Measurements from ENCODE around the gene LHX1. TPM values are rescaled to one million over a fixed set of nuclear protein-coding genes. Genes with fewer than 3 reads are reported as not detected.

LHX1 gene
- total RNA-seq, 1 donor from 2014 or later = 2.6 TPM

DNA sequence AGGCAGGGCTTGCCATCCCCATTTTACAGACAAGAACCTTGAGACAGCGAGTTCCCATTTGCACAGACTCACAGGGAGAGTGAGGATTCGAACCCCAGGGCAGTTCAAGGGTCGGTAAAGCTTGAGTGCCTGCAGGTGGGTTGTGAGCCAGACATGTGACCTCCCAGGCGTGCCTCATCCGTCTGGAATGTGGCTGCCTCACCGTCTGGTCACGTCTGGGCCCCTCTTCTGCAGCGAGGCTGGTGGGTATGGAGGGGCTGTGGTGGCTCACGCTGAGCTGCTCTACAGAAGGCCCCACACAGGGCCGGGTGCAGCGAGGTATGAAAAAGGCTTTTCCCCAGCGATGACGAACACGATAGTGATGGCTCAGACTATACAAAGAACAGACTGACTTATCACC, 35.8 kb upstream of the LHX1 start:
- Mint-ChIP-seq H3K4me1 (ENCODE audit: low read depth, unreplicated experiment) (no peaks in the 10 kb centered on the region), H3K27ac (ENCODE audit: unreplicated experiment) (no peak overlapping the region), H3K36me3 (ENCODE audit: unreplicated experiment) (no peaks in the 10 kb centered on the region), H3K4me3 (ENCODE audit: unreplicated experiment) (no peak overlapping the region), H3K9me3 (ENCODE audit: unreplicated experiment) (no peaks in the 10 kb centered on the region), H3K27me3 (ENCODE audit: unreplicated experiment) (peaks cover 3% of the 10 kb centered on the region)
- TF ChIP-seq, protein P1, sequence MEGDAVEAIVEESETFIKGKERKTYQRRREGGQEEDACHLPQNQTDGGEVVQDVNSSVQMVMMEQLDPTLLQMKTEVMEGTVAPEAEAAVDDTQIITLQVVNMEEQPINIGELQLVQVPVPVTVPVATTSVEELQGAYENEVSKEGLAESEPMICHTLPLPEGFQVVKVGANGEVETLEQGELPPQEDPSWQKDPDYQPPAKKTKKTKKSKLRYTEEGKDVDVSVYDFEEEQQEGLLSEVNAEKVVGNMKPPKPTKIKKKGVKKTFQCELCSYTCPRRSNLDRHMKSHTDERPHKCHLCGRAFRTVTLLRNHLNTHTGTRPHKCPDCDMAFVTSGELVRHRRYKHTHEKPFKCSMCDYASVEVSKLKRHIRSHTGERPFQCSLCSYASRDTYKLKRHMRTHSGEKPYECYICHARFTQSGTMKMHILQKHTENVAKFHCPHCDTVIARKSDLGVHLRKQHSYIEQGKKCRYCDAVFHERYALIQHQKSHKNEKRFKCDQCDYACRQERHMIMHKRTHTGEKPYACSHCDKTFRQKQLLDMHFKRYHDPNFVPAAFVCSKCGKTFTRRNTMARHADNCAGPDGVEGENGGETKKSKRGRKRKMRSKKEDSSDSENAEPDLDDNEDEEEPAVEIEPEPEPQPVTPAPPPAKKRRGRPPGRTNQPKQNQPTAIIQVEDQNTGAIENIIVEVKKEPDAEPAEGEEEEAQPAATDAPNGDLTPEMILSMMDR (IDR thresholded peaks at IDR 0.05; ENCODE audit: partially characterized antibody, unreplicated experiment) = no peak
- no peak for DNase-seq

DNA sequence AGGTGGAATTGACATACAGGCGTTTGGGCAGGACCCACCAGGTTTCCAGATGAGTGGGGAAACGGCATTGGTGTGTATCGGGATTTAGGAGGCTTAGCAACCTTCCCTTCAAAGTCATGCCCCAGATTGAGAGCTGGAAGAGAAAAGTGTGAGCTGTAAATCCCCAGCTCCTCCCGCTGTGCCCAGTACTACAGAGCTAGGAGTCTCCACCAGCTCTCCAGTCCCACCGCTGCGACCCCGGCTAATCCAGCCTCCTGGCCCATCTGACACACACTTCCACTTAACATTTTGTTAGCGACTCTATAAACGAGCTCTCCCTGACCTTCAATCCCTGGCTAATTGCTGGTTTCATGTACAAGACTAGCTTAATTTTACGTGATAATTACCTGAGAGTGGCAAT, 29.9 kb upstream of the LHX1 start:
- no peak for DNase-seq
- no peak overlapping the region for H3K27ac Mint-ChIP-seq (ENCODE audit: unreplicated experiment)
- H3K9me3 Mint-ChIP-seq (ENCODE audit: unreplicated experiment) = peaks cover 1% of the 10 kb centered on the region
- H3K27me3 Mint-ChIP-seq (ENCODE audit: unreplicated experiment) = peaks cover 4% of the 10 kb centered on the region
- no peaks in the 10 kb centered on the region for H3K4me1 Mint-ChIP-seq (ENCODE audit: low read depth, unreplicated experiment)
- TF ChIP-seq, protein P1 (IDR thresholded peaks at IDR 0.05; ENCODE audit: partially characterized antibody, unreplicated experiment) = no peak
- H3K36me3 Mint-ChIP-seq (ENCODE audit: unreplicated experiment) = no peaks in the 10 kb centered on the region
- no peak overlapping the region for H3K4me3 Mint-ChIP-seq (ENCODE audit: unreplicated experiment)

DNA sequence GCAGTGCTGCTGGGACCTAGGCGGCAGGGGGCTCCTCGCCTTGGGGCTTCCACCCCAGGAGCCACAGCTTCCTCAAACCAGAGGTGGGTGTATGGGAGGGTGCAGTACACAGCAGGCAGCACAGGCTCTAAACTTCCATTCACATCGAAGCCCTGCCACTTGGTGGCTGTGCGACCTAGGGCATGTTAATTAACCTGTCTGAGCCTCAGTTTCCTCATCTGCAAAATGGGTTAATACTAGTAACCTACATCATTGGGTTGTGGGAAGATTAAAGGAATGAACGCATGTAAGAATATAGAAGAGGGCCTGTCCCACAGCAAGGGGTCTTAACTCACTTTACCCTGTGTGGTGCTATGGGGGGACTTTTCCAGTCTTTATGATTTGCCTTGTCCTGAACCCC, 26.8 kb upstream of the LHX1 start:
- no peak for DNase-seq
- H3K9me3 Mint-ChIP-seq (ENCODE audit: unreplicated experiment) = peaks cover 1% of the 10 kb centered on the region
- H3K4me1 Mint-ChIP-seq (ENCODE audit: low read depth, unreplicated experiment) = no peaks in the 10 kb centered on the region
- peaks cover 6% of the 10 kb centered on the region for H3K27me3 Mint-ChIP-seq (ENCODE audit: unreplicated experiment)
- TF ChIP-seq, protein P1 (IDR thresholded peaks at IDR 0.05; ENCODE audit: partially characterized antibody, unreplicated experiment) = no peak
- H3K27ac Mint-ChIP-seq (ENCODE audit: unreplicated experiment) = no peak overlapping the region
- no peaks in the 10 kb centered on the region for H3K36me3 Mint-ChIP-seq (ENCODE audit: unreplicated experiment)
- no peak overlapping the region for H3K4me3 Mint-ChIP-seq (ENCODE audit: unreplicated experiment)

DNA sequence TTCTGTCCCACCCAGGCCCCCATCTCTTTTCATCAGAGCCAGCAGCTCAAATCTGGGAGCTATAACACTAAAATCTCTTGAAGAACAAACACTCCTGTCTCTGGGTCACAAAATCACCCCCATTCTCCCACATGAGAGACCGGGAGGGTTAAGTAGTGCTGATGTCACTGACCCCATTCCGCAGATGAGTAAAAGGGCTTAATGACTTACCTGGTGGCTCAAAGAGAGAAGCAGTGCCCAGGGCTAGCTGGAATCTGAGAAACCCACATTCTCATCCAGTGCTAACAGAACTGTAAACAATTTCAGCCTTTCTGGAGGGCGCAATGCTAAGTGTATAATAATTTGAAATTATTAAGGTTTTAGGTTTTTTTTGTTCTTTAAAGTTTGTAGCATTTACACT, 26.3 kb upstream of the LHX1 start:
- no peaks in the 10 kb centered on the region for H3K4me1 Mint-ChIP-seq (ENCODE audit: low read depth, unreplicated experiment)
- TF ChIP-seq, protein P1 (IDR thresholded peaks at IDR 0.05; ENCODE audit: partially characterized antibody, unreplicated experiment) = no peak
- no peak overlapping the region for H3K4me3 Mint-ChIP-seq (ENCODE audit: unreplicated experiment)

DNA sequence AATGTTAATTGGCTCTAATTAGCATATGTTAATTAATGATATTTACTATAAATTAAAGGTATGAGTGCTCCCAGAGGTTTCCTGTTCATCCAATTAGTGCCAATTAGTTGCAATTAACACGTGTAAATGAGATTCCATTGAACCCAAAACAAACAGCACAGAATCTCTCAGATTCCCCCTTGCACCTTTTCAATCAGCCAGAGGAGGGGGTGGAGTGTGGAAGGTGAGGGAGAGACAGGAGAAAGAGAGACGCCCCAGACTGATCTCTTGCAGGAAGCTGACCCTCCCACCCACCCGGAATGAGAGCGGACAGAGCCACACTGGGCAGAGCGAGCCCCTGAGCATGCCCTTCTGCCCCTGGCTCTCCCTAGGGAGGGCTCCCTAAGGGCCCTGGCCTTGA, 24.1 kb upstream of the LHX1 start:
- H3K27ac Mint-ChIP-seq (ENCODE audit: unreplicated experiment) = no peak overlapping the region
- peaks cover 6% of the 10 kb centered on the region for H3K27me3 Mint-ChIP-seq (ENCODE audit: unreplicated experiment)
- TF ChIP-seq, protein P1 (IDR thresholded peaks at IDR 0.05; ENCODE audit: partially characterized antibody, unreplicated experiment) = no peak
- H3K4me1 Mint-ChIP-seq (ENCODE audit: low read depth, unreplicated experiment) = no peaks in the 10 kb centered on the region
- no peaks in the 10 kb centered on the region for H3K36me3 Mint-ChIP-seq (ENCODE audit: unreplicated experiment)
- H3K4me3 Mint-ChIP-seq (ENCODE audit: unreplicated experiment) = no peak overlapping the region
- DNase-seq = no peak
- peaks cover 1% of the 10 kb centered on the region for H3K9me3 Mint-ChIP-seq (ENCODE audit: unreplicated experiment)

More for the DNA sequence above, 26.3 kb upstream of the LHX1 start:
- H3K27me3 Mint-ChIP-seq (ENCODE audit: unreplicated experiment) = peaks cover 6% of the 10 kb centered on the region
- H3K36me3 Mint-ChIP-seq (ENCODE audit: unreplicated experiment) = no peaks in the 10 kb centered on the region
- H3K9me3 Mint-ChIP-seq (ENCODE audit: unreplicated experiment) = peaks cover 1% of the 10 kb centered on the region
- no peak for DNase-seq
- H3K27ac Mint-ChIP-seq (ENCODE audit: unreplicated experiment) = no peak overlapping the region
